GM19099 (cell line): Measurements from ENCODE around the gene KPRP.

Experiments used
- POLR2A ChIP-seq: IDR thresholded peaks from 3 replicates; pipeline ENCODE4 v1.6.1; 2011; ENCODE audit warnings: low read depth; ENCODE audit not compliant: insufficient read length; ENCODE audit errors: extremely low read depth

The KPRP gene, protein sequence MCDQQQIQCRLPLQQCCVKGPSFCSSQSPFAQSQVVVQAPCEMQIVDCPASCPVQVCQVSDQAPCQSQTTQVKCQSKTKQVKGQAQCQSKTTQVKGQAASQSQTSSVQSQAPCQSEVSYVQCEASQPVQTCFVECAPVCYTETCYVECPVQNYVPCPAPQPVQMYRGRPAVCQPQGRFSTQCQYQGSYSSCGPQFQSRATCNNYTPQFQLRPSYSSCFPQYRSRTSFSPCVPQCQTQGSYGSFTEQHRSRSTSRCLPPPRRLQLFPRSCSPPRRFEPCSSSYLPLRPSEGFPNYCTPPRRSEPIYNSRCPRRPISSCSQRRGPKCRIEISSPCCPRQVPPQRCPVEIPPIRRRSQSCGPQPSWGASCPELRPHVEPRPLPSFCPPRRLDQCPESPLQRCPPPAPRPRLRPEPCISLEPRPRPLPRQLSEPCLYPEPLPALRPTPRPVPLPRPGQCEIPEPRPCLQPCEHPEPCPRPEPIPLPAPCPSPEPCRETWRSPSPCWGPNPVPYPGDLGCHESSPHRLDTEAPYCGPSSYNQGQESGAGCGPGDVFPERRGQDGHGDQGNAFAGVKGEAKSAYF

GRCh38 chr1:152757747-152758146 lies at the start of gene KPRP:
KPRP (plus strand) TSS chr1:152758025; CDS start chr1:152759589, 1,564 bp downstream.
- no peak for TF ChIP-seq POLR2A

GRCh38 chr1:152718238-152718637 lies 39.6 kb upstream of the KPRP start:
- no peak for TF ChIP-seq POLR2A

DNA sequence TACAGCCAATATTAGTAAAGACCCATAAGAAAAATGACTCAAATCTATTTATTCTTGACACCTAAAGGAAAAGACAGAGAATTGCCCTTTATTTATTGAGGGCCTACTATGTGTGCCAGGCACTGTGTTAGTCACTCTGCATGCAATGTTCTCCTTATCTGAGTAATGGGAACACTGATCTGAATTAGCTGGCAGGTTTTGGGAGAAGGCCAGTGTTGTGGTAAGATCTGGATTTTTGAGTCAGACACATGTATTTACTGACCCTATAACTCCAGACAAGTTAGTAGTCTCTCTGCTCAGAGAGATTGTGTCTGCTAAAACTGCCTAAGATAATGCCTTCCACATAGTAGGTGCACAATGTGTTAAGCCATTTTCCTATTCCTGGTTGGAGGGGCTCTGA lies 32.6 kb upstream of the KPRP start:
- no peak for TF ChIP-seq POLR2A

- TF ChIP-seq POLR2A: no peak
Observed at GRCh38 chr1:152728986-152729385, 28.8 kb upstream of the KPRP start.

- TF ChIP-seq POLR2A: no peak
Observed at GRCh38 chr1:152735648-152736047, 22.2 kb upstream of the KPRP start.

DNA sequence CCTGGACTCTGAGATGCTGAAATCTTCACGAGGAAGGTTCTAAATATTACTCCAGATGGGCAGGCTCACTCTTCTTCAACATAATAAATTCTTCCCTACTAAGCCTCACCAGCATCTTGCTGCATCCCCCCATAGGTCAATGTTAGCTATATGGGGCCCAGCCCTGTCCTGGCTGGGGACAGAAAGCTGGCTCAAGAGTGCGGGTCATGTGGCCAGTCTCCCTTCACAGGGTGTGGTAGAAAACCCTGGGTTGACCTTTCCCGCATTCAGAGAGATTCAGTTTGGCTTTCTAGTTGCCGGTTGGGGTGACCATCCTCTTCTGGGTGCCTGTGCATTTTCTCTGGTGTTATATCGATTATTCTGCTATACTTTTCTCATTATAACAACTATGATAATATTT lies 19.8 kb upstream of the KPRP start:
- TF ChIP-seq POLR2A: no peak

GRCh38 chr1:152739841-152740240 lies 18.0 kb upstream of the KPRP start:
- no peak for TF ChIP-seq POLR2A

GRCh38 chr1:152741656-152742055 lies 16.2 kb upstream of the KPRP start:
- no peak for TF ChIP-seq POLR2A

GRCh38 chr1:152743371-152744145 lies 14.3 kb upstream of the KPRP start:
- TF ChIP-seq POLR2A: no peak

DNA sequence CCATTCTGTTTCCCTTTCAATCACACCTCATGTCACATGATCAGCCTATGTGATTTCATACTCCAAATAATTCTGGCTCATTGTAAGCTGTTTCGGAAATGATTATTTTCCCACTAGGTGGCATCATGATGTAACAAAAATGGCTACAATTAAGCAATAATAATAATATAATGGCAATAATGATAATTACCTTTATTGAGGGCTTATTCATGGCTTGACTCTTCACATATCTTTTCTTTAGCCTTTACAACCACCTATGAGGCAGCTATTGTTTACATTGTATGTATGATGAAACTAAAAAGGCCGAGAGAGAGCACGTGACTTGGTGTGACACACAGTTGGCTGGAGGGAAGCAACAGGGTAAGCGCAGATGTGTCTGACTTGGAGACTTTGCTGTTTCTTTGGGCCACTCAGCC lies 12.5 kb upstream of the KPRP start:
- no peak for TF ChIP-seq POLR2A

DNA sequence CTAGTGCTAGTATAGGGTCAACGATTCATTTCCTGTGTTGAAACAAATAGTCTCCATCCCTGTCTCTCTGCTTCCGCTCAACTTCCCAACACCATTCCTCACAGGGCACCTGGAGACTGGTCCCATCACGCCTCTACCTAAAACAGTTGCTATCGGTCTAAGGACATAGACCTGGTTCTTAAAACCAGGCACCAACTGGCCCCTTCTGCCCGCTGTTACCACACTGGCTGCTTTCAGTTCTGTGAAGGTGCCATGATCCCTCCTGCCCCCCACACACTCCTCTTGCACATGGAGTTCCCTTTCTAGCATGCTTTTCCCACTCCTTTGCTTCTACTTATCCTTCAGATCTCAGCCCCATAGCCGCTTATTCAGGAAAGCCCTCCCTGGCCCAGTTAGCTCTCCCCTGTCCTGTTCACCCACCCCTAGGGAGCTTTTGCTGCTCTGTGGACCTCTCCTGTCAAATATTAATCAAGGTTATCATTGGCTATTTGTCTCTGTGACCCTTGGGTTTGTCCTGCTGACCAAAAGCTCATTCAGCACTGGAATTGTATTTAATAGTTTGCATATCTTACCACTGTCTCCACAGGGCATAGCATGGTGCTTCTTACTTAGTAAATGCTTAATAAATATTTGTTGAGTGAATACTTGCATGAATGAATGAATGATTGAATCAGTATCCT lies 11.9 kb upstream of the KPRP start:
- no peak for TF ChIP-seq POLR2A

GRCh38 chr1:152747831-152748230 lies 10.0 kb upstream of the KPRP start:
- TF ChIP-seq POLR2A: no peak

GRCh38 chr1:152752225-152752624 lies 5.6 kb upstream of the KPRP start:
- TF ChIP-seq POLR2A: no peak

GRCh38 chr1:152753586-152753985 lies 4.2 kb upstream of the KPRP start:
- no peak for TF ChIP-seq POLR2A

DNA sequence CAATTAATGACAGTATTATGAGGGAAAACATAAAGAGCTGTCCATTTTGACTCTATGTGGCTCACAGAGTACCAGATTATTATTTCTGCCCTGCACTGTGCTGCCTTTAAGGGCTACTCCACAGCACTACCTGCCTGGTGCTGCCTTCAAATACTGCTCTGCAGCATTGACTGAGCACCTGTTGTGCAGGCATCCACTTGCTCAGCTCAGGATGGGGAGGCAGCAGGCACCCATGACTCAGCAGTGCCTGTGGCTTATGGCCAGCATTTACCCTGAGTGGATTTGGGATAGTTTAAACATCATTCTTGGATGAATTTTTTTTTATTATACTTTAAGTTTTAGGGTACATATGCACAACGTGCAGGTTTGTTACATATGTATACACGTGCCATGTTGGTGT lies 953 bp upstream of the KPRP start:
- TF ChIP-seq POLR2A: no peak
